K562 (cell line): ENCODE results near the gene FRYL. TPM values are rescaled to one million over a fixed set of nuclear protein-coding genes. Genes with fewer than 3 reads are reported as not detected.

ENCODE experiments used
- ATAC-seq: fragments of 200-7000 bp; cut with Tn5 transposase; 3 replicates; pipeline ENCODE4 v1.9.1; 2020; ENCODE audit warnings: moderate library complexity
- BruUV-seq: library from RNA; stranded (reverse); fragments of 400-500 nt; replicated peaks from 2 replicates; lab custom pipeline; 2021; lab: Mats Ljungman, UMichigan
- CTCF ChIA-PET: fragments of 300-600 bp; formaldehyde crosslinking; extraction: SDS; loops from one replicate; lab custom pipeline; 2021; ENCODE audit warnings: low intra/inter-chr PET ratio; lab: Yijun Ruan, JAX
- POLR2A ChIA-PET: fragments of 300-600, 350-650 bp; sonication (Branson Sonifier 250); formaldehyde crosslinking; extraction: SDS; loops from one replicate; lab custom pipeline; 2021; ENCODE audit warnings: antibody characterized with exemption, inconsistent platforms; lab: Yijun Ruan, JAX
- DNase-seq, 4 experiments: peaks; one replicate each; pipeline versions ENCODE4 v3.0.0 to v3.0.0-alpha.2; 2011 to 2018; ENCODE audit warnings: low spot score in 3 of 4, mixed read lengths in 3 of 4; ENCODE audit errors: extremely low read depth in 1 of 4
- FAIRE-seq: peaks from 2 replicates; lab custom pipeline; 2011; peaks lifted over from hg19 to GRCh38; lab: Jason Lieb, UNC
- H2AFZ ChIP-seq: 2 replicates; pipeline ENCODE4 v1.6.0; 2011; ENCODE audit warnings: low read depth, low read length, control low read depth, inconsistent platforms
- H3K27ac ChIP-seq: fragments of 200-600 bp; 3 replicates; pipeline ENCODE4 v1.8.0; 2011; ENCODE audit warnings: low read depth, mild to moderate bottlenecking, control low read depth, inconsistent platforms, low read length, moderate library complexity, mixed read lengths; ENCODE audit errors: extremely low read depth
- H3K27me3 ChIP-seq, 2 experiments: fragments of 300-600 bp in 1 of 2; 2 replicates in 1 of 2; 3 replicates in 1 of 2; pipeline versions ENCODE4 v1.6.0 to v1.8.0; 2011; ENCODE audit warnings: inconsistent platforms in 2 of 2, low read length in 2 of 2, mild to moderate bottlenecking in 1 of 2, mixed read lengths in 1 of 2, moderate library complexity in 1 of 2; ENCODE audit not compliant: control insufficient read depth in 2 of 2, insufficient read depth in 2 of 2
- H3K36me3 ChIP-seq: fragments of 300-600 bp; 3 replicates; pipeline ENCODE4 v1.8.0; 2011; ENCODE audit warnings: mild to moderate bottlenecking, low read length, inconsistent platforms; ENCODE audit not compliant: control insufficient read depth, insufficient read depth
- H3K4me1 ChIP-seq, 2 experiments: fragments of 200-600 bp in 1 of 2; replicated peaks in 1 of 2; 2 replicates in 1 of 2; 3 replicates in 1 of 2; pipeline versions ENCODE4 v1.5.1 to v1.8.0; 2011; ENCODE audit warnings: inconsistent platforms in 2 of 2, low read length in 2 of 2, mild to moderate bottlenecking in 1 of 2, mixed read lengths in 1 of 2, moderate library complexity in 1 of 2; ENCODE audit not compliant: control insufficient read depth in 2 of 2, insufficient read depth in 2 of 2
- H3K4me2 ChIP-seq: 2 replicates; pipeline ENCODE4 v1.6.1; 2011; ENCODE audit warnings: low read length, control low read depth, inconsistent platforms, mixed read lengths; ENCODE audit not compliant: insufficient read depth
- H3K4me3 ChIP-seq: fragments of 200-600 bp; sonication (generic), shearing (Covaris generic); 2 replicates; pipeline ENCODE4 v1.5.1; 2016; ENCODE audit warnings: control low read depth, inconsistent platforms
- H3K79me2 ChIP-seq: fragments of 200-600 bp; 3 replicates; pipeline ENCODE4 v1.8.0; 2011; ENCODE audit warnings: low read length, inconsistent platforms; ENCODE audit not compliant: control insufficient read depth, insufficient read depth
- H3K9ac ChIP-seq, 2 experiments: 2 replicates each; pipeline versions ENCODE4 v1.6.0 to v1.6.1; 2011; ENCODE audit warnings: low read depth in 2 of 2, low read length in 2 of 2, control low read depth in 1 of 2, inconsistent platforms in 1 of 2, mild to moderate bottlenecking in 1 of 2, mixed read lengths in 1 of 2; ENCODE audit not compliant: insufficient read depth in 1 of 2
- H3K9me1 ChIP-seq: one replicate; pipeline ENCODE4 v1.6.0; 2011; ENCODE audit warnings: inconsistent platforms, mild to moderate bottlenecking, low read length, moderate library complexity; ENCODE audit not compliant: control insufficient read depth, insufficient read depth
- H3K9me3 ChIP-seq: replicated peaks from 2 replicates; pipeline ENCODE4 v1.5.1; 2011; ENCODE audit warnings: low read depth, low read length, inconsistent platforms; ENCODE audit not compliant: control insufficient read depth, insufficient read depth
- H4K20me1 ChIP-seq: replicated peaks from 2 replicates; pipeline ENCODE4 v1.6.1; 2011; ENCODE audit warnings: low read length, inconsistent platforms, mixed read lengths; ENCODE audit not compliant: control insufficient read depth, insufficient read depth
- CREB3L1 ChIP-seq: fragments of 450-650 bp; IDR thresholded peaks from 2 replicates; pipeline ENCODE4 v1.6.1; 2014; ENCODE audit warnings: low read depth, mild to moderate bottlenecking, moderate library complexity, borderline replicate concordance
- HNRNPH1 ChIP-seq: fragments of 200-400 bp; formaldehyde crosslinking; optimal IDR thresholded peaks from 2 replicates; pipeline ENCODE3; 2017; ENCODE audit warnings: low read depth, mild to moderate bottlenecking, low read length, moderate library complexity
- KDM5B ChIP-seq: fragments of 200-600 bp; sonication (generic); IDR thresholded peaks from 2 replicates; pipeline ENCODE4 v1.6.1; 2012; ENCODE audit warnings: low read depth, mild to moderate bottlenecking, moderate library complexity, low read length, control low read depth, inconsistent platforms; ENCODE audit not compliant: insufficient replicate concordance
- KLF10 ChIP-seq: fragments of 250-450 bp; sonication (Bioruptor Pico); IDR thresholded peaks from 2 replicates; pipeline ENCODE4 v1.6.1; 2021; ENCODE audit warnings: matching md5 sums
- NONO ChIP-seq, 2 experiments: fragments of 200-400 bp in 1 of 2; fragments of 450-650 bp in 1 of 2; formaldehyde crosslinking in 1 of 2; IDR thresholded peaks; 2 replicates each; pipeline ENCODE4 v1.6.1; 2017; ENCODE audit warnings: low read depth in 2 of 2, mild to moderate bottlenecking in 2 of 2, moderate library complexity in 2 of 2, low read length in 1 of 2
- PURB ChIP-seq: sonication (generic); formaldehyde crosslinking; IDR thresholded peaks from 2 replicates; pipeline ENCODE4 v1.9.0; 2021; ENCODE audit warnings: low read depth, mild to moderate bottlenecking, missing genetic modification reagents
- RBM14 ChIP-seq: fragments of 200-400 bp; formaldehyde crosslinking; IDR thresholded peaks from 2 replicates; pipeline ENCODE4 v1.6.1; 2018; ENCODE audit warnings: low read depth, mild to moderate bottlenecking, low read length, moderate library complexity, borderline replicate concordance; ENCODE audit not compliant: insufficient read depth
- TFAM ChIP-seq: fragments of 250-450 bp; sonication (Bioruptor Pico); conservative IDR thresholded peaks from 2 replicates; pipeline ENCODE4 v1.5.0; 2021; ENCODE audit warnings: mild to moderate bottlenecking, moderate library complexity
- ZNF224 ChIP-seq: sonication (generic); formaldehyde crosslinking; IDR thresholded peaks from 2 replicates; pipeline ENCODE4 v1.8.0; 2022; ENCODE audit warnings: mild to moderate bottlenecking, missing genetic modification reagents
- ZNF561 ChIP-seq: fragments of 450-650 bp; formaldehyde crosslinking; conservative IDR thresholded peaks from 2 replicates; pipeline ENCODE4 v1.4.0; 2020; ENCODE audit warnings: mild to moderate bottlenecking, moderate library complexity
- ZNF609 ChIP-seq: sonication (generic); formaldehyde crosslinking; IDR thresholded peaks from 2 replicates; pipeline ENCODE4 v1.8.1; 2023; ENCODE audit warnings: missing genetic modification reagents, mild to moderate bottlenecking, borderline replicate concordance
- ZNF668 ChIP-seq: fragments of 250-450 bp; sonication (Bioruptor Pico); IDR thresholded peaks from 2 replicates; pipeline ENCODE4 v1.8.0; 2022; ENCODE audit warnings: mild to moderate bottlenecking, inconsistent platforms
- ZNF830 ChIP-seq: fragments of 250-450 bp; sonication (Bioruptor Pico); IDR thresholded peaks from 2 replicates; pipeline ENCODE4 v1.5.0; 2021; ENCODE audit warnings: mild to moderate bottlenecking
- WGBS: fragments of 100-300 bp; shearing (Covaris generic); methylation state at CpG from one replicate; pipeline ENCODE4 v1.1.6; 2016; ENCODE audit warnings: low coverage, mixed read lengths; ENCODE audit not compliant: insufficient coverage; ENCODE audit errors: missing lambda C conversion rate; 5-methylcytosine and 5-hydroxymethylcytosine counted together
- in situ Hi-C: fragments of 300-500 bp; cut with MboI; formaldehyde crosslinking; loops from 4 replicates; pipeline ENCODE4 v1.15.0; 2018; ENCODE audit warnings: inconsistent platforms, mixed read lengths
- intact Hi-C: fragments of 100-400 bp; cut with micrococcal nuclease; formaldehyde crosslinking; loops from 2 replicates; pipeline ENCODE4 v1.14.2; 2022
- polyA plus RNA-seq, 8 experiments: library from polyadenylated mRNA; depleted of rRNA in 4 of 8; stranded (reverse) in 5 of 8; unstranded in 3 of 8; fragments of >200 nt; fragmentation: Nextera tagmentation in 2 of 8; fragmentation: Illumina TruSeq in 1 of 8; extraction: Ambion mirVana in 2 of 8; extraction: Trizol in 1 of 8; gene quantifications; 2 replicates each; pipeline versions ENCODE4 v1.2.1 to v1.2.3, GENCODE V29; 2011 to 2014; ENCODE audit warnings: inconsistent platforms in 1 of 8, missing spikeins in 1 of 8
- total RNA-seq, 7 experiments: library from RNA; depleted of rRNA in 6 of 7; stranded (reverse); fragments of >200 nt in 6 of 7; fragmentation: Illumina TruSeq in 2 of 7; extraction: Trizol in 2 of 7; gene quantifications; 2 replicates each; pipeline versions ENCODE4 v1.2.1 to v1.2.3, GENCODE V29; 2011 to 2021; ENCODE audit warnings: low replicate concordance in 1 of 7
- TF ChIP-seq, protein P1 (sequence below): fragments of 150-350 bp; conservative IDR thresholded peaks from 2 replicates; pipeline ENCODE4 v1.6.1; 2014; ENCODE audit warnings: low read length

FRYL gene
- total and polyA plus RNA-seq, 9 of the 15 experiments (the other 6 are each of a cell fraction or from before 2014, with no cell fraction given): 7.2 to 34.9 (median 15.9) TPM

- in situ Hi-C loops: no loop called here
- BruUV-seq: no TSS peak
- ATAC-seq (no peak), DNase-seq (no peak), FAIRE-seq (no peak)
- Histone ChIP-seq H3K9me1 (no peaks in the 10 kb centered on the region), H3K4me1 (no peaks in the 10 kb centered on the region), H3K4me3 (no peak overlapping the region), H3K27ac (no peak overlapping the region), H3K27me3 (no peaks in the 10 kb centered on the region), H3K79me2 (no peaks in the 10 kb centered on the region), H3K9ac (no peak overlapping the region), H4K20me1 (no peaks in the 10 kb centered on the region), H3K9me3 (no peaks in the 10 kb centered on the region), H3K4me2 (no peak overlapping the region), H2AFZ (no peak overlapping the region), H3K36me3 (peaks cover 24% of the 10 kb centered on the region)
- ChIA-PET CTCF (no interaction called here), POLR2A (interaction anchor here (0.6 kb wide), 1 partner anchor 37 kb away, joined by 4 read pairs; no protein-coding TSS in a partner anchor)
- WGBS: 80% methylated on average over 3 of the region's 3 CpGs
- intact Hi-C loops: no loop called here
- no peak for TF ChIP-seq TFAM (CRISPR knock-in tag)
- no peak for TF ChIP-seq ZNF561 (CRISPR knock-in tag)
- TF ChIP-seq KLF10 (CRISPR knock-in tag): no peak
- TF ChIP-seq ZNF609 (CRISPR knock-in tag): no peak
- no peak for TF ChIP-seq CREB3L1
- TF ChIP-seq, protein P1, sequence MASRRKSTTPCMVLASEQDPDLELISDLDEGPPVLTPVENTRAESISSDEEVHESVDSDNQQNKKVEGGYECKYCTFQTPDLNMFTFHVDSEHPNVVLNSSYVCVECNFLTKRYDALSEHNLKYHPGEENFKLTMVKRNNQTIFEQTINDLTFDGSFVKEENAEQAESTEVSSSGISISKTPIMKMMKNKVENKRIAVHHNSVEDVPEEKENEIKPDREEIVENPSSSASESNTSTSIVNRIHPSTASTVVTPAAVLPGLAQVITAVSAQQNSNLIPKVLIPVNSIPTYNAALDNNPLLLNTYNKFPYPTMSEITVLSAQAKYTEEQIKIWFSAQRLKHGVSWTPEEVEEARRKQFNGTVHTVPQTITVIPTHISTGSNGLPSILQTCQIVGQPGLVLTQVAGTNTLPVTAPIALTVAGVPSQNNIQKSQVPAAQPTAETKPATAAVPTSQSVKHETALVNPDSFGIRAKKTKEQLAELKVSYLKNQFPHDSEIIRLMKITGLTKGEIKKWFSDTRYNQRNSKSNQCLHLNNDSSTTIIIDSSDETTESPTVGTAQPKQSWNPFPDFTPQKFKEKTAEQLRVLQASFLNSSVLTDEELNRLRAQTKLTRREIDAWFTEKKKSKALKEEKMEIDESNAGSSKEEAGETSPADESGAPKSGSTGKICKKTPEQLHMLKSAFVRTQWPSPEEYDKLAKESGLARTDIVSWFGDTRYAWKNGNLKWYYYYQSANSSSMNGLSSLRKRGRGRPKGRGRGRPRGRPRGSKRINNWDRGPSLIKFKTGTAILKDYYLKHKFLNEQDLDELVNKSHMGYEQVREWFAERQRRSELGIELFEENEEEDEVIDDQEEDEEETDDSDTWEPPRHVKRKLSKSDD: no peak
- no peak for TF ChIP-seq PURB (CRISPR knock-in tag)
- no peak for TF ChIP-seq ZNF668 (CRISPR knock-in tag)
- TF ChIP-seq NONO (IDR thresholded peaks at IDR 0.05; ENCODE audit: low read depth in 2 of 2, low read length in 1 of 2): no peak
- no peak for TF ChIP-seq ZNF830 (CRISPR knock-in tag)
- TF ChIP-seq RBM14: no peak
- no peak for TF ChIP-seq ZNF224 (CRISPR knock-in tag)
- no peak for TF ChIP-seq HNRNPH1
- TF ChIP-seq KDM5B: no peak
These were observed 214.1 kb downstream of the FRYL start for GRCh38 chr4:48566034-48566384.
